ENCODE results near the gene RPL11. TPM values are rescaled to one million over a fixed set of nuclear protein-coding genes. Genes with fewer than 3 reads are reported as not detected.

Gene RPL11
- total RNA-seq, 1 experiment from 2014 or later = 1,563 TPM

- DNase-seq (ENCODE audit: unreplicated experiment) = peak; percentile 58
- Mint-ChIP-seq H3K9me3 (ENCODE audit: unreplicated experiment) (no peaks in the 10 kb centered on the region), H3K4me1 (ENCODE audit: insufficient read depth, unreplicated experiment) (peaks cover 35% of the 10 kb centered on the region), H3K4me3 (ENCODE audit: unreplicated experiment) (peak within 1 kb of the TSS; percentile 83), H3K27me3 (ENCODE audit: insufficient read depth, unreplicated experiment) (no peaks in the 10 kb centered on the region), H3K36me3 (ENCODE audit: insufficient read depth, unreplicated experiment) (peaks cover 24% of the 10 kb centered on the region), H3K27ac (ENCODE audit: low read depth, unreplicated experiment) (peak within 1 kb of the TSS; percentile 86)
- intact Hi-C loops (cut with micrococcal nuclease) = loop anchor here (2.0 to 5.0 kb wide), 2 partner anchors 53 to 201 kb away; partner anchors contain the start of gene RPL11
- BruUV-seq (replicated peaks) = no TSS peak
- no peak for TF ChIP-seq CTCF (IDR thresholded peaks at IDR 0.05; ENCODE audit: unreplicated experiment)
- ChIA-PET CTCF (interaction anchor here (0.6 to 1.7 kb wide), 4 partner anchors 10 to 480 kb away, joined by 3 to 4 read pairs (median 4); partner anchors contain the start of gene GALE), POLR2A (interaction anchor here (0.6 to 7.5 kb wide), 33 partner anchors 8 to 761 kb away, joined by 3 to 95 read pairs (median 5); partner anchors contain the start of genes GALE, ID3, LYPLA2 and PITHD1)
Measured at GRCh38 chr1:23743287-23744152, 51.9 kb downstream of the RPL11 start, which contains the start of gene ELOA. TSS of gene ELOA (plus strand) at chr1:23743471. CDS start at chr1:23743504, 33 bp downstream.

- peak overlapping the region; percentile 83 for H3K4me3 Mint-ChIP-seq (ENCODE audit: unreplicated experiment)
- DNase-seq (ENCODE audit: unreplicated experiment) = peak; percentile 52
- peaks cover 35% of the 10 kb centered on the region for H3K36me3 Mint-ChIP-seq (ENCODE audit: insufficient read depth, unreplicated experiment)
- no peaks in the 10 kb centered on the region for H3K9me3 Mint-ChIP-seq (ENCODE audit: unreplicated experiment)
- H3K27me3 Mint-ChIP-seq (ENCODE audit: insufficient read depth, unreplicated experiment) = no peaks in the 10 kb centered on the region
- no TSS peak for BruUV-seq (replicated peaks)
- ChIA-PET POLR2A (interaction anchor here (0.6 to 7.5 kb wide), 10 partner anchors 12 to 206 kb away, joined by 3 to 95 read pairs (median 8); partner anchors contain the start of genes PITHD1 and RPL11), CTCF (interaction anchor here (1.3 to 1.6 kb wide), 2 partner anchors 26 to 29 kb away, joined by 3 to 7 read pairs; no protein-coding TSS in a partner anchor)
- H3K4me1 Mint-ChIP-seq (ENCODE audit: insufficient read depth, unreplicated experiment) = peaks cover 35% of the 10 kb centered on the region
- H3K27ac Mint-ChIP-seq (ENCODE audit: low read depth, unreplicated experiment) = no peak overlapping the region
- peak; percentile 28 for TF ChIP-seq CTCF (IDR thresholded peaks at IDR 0.05; ENCODE audit: unreplicated experiment)
- intact Hi-C loops (cut with micrococcal nuclease) = loop anchor here (2.0 kb wide), 1 partner anchor 55 kb away; the partner anchor contains the start of gene RPL11
Measured at GRCh38 chr1:23745515-23745914, 53.9 kb downstream of the RPL11 start.

Other genes starting within 250 kb of the RPL11 start
- gene ASAP3, start 207.6 kb upstream of the RPL11 start, total RNA-seq (2022) = 11.1 and 11.2 TPM in 2 replicates
- 0.32 and 0.89 TPM in 2 replicates for gene E2F2, start 160.6 kb upstream of the RPL11 start, total RNA-seq (2022)
- 15.7 and 34.8 TPM in 2 replicates for gene ID3, start 132.3 kb upstream of the RPL11 start, total RNA-seq (2022)
- 68.3 and 69.1 TPM in 2 replicates for gene ELOA, start 51.7 kb downstream of the RPL11 start, total RNA-seq (2022)
- 37.7 and 37.8 TPM in 2 replicates for gene PITHD1, start 86.6 kb downstream of the RPL11 start, total RNA-seq (2022)
- gene LYPLA2, start 99.3 kb downstream of the RPL11 start, total RNA-seq (2022) = 27.8 and 35.7 TPM in 2 replicates
- gene GALE, start 108.9 kb downstream of the RPL11 start, total RNA-seq (2022) = 112 and 143 TPM in 2 replicates
- 30.4 and 39.3 TPM in 2 replicates for gene HMGCL, start 133.6 kb downstream of the RPL11 start, total RNA-seq (2022)
- 7.9 and 8.6 TPM in 2 replicates for gene FUCA1, start 176.5 kb downstream of the RPL11 start, total RNA-seq (2022)
- gene CNR2, start 221.6 kb downstream of the RPL11 start, total RNA-seq (2022) = not detected in 2 replicates